ENCODE results near the gene ZFYVE28.
"Not testable (repeated sequence)": the region's sequence is repeated elsewhere in the genome, so short reads cannot be mapped to it uniquely, and the experiment has no call there.

ZFYVE28 gene

DNA sequence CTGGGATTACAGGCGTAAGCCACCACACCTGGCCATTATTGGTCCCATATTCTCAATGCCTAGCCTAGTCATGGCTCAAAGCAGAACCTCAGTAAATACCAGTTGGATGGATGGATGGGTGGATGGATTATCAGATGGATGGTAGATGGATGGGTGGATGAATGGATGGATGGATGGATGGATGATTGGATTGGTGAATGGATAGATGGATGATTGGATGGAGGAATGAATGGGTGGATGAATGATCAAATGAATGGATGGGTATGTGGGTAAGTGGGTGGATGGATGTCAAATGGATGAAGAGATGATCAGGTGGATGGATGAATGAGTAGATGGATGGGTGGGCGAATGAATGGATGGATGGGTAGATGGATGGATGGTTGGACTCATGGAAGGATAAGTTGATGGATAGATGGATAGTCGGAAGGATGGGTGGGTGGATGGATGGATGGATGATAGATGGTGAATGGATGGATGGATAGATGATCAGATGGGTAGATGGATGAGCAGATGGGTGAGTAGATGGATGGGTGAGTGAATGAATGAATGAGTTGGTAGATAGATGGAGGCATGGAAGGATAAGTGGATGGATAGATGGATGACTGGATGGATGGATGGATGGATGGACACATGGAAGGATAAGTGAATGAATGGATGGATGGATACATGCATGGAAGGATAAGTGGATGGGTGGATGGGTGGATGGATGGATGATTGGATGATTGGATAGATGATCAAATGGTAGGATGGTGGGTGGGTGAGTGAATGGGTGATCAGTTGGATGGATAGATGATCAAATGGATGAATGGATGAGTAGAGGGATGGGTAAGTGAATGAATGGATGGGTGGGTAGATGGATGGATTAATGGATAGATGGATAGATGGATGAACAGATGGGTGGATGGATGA is 28.5 kb upstream of the ZFYVE28 start:
- no peak for DNase-seq (ENCODE audit: low spot score)

DNA sequence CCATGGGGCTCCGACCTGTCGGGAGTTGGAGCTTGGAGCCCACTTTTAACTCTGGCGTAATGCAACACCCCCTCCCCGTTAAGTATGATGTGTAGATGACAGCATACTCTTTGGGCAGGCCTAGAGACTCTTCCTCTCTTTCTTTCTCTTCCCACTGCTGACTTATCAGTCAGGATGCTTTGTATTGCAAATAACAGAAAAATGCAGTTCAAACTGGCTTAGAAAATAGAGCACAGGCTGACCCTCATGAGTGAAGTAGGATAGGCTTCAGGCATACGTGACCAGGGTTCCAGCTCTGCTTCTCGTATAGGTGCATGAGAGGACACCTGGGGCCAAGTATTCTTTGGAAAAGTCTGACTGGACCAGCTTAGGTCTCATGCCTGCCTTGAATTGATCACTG is 27.1 kb upstream of the ZFYVE28 start:
- no peak for DNase-seq (ENCODE audit: low spot score)

- DNase-seq (ENCODE audit: low spot score) = no peak
Measured at GRCh38 chr4:2445130-2445529, 26.7 kb upstream of the ZFYVE28 start.

- DNase-seq (ENCODE audit: low spot score) = no peak
Measured at GRCh38 chr4:2443956-2444740, 25.7 kb upstream of the ZFYVE28 start.

- no peak for DNase-seq (ENCODE audit: low spot score)
Measured at GRCh38 chr4:2443061-2443730, 24.8 kb upstream of the ZFYVE28 start.

GRCh38 chr4:2442175-2442993 is 23.9 kb upstream of the ZFYVE28 start:
- no peak for DNase-seq (ENCODE audit: low spot score)

DNA sequence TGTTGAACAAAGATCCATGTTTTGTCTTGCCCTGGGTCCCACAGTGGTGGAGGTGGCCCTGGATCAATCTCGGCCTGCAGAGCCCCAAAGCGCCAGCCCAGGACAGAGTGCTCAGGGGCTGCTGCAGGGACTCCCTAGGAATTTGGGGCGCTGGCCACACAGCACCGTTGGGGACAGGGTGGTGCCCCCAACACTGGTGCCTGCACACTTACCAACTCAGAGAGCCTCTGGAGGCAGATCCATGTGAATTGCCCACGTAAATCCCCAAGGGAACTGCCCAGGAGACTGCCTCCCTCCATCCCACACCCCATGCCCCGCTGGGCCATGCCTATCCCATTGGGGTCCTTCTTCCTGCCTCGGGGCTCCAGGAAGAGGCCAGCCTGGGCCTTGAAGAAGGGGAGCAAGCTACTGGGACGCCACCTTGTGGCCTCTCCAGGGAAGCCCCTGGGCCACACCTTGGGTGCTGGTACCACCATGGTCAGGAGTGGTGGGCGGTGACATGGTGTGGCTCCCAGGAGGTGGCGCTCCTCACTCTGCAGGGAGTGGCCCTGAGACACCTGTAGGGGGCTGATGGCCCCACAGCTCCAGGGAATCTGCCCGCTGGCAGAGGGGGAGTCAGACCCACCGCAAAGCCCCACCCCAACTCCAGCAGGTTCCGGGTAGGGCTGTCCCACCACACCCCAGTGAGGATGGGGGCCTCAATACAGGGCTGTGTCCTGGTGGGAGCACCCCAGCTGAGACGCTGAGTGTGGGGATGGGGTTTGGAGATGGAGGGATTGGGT is 23.1 kb upstream of the ZFYVE28 start:
- peak; percentile 64 for DNase-seq (ENCODE audit: low spot score)

- no peak for DNase-seq (ENCODE audit: low spot score)
Measured at GRCh38 chr4:2438822-2439718, 20.6 kb upstream of the ZFYVE28 start.

DNA sequence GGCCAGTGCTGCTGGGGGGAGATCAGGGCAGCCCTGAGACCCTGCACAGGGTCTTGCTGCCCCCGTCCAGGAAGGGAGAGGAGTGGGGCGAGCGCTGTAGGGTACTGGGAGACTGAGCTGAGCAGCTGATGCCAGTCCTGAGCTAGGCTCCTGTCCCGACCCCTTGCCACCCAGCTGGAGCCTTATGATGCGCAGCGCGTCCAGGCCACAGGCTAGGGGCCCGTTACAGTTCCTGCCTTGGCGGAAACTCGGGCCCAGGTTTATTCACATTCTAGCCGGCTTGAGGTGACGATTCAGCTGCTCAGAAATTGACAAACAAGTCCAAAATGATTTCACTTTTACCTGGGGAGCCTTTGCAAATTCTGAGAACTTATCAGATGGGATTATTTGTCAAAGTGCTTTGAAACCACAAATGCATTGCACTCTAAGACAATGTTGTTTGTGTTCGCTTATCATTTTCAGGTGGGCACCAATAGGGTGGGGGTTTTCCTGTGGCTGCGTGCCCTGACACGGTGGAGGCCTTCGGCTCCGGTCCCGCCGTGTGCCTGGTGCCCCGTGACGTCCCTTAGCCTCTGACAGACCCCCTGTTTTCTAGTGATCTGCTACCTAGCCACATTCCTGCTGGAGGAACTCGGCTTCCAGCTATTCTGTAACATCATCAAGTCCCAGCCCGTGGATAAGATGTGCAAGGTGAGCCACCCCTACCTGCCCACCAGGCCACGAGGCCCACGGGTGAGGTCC is 19.2 kb upstream of the ZFYVE28 start:
- no peak for DNase-seq (ENCODE audit: low spot score)

GRCh38 chr4:2436761-2437474 is 18.5 kb upstream of the ZFYVE28 start:
- no peak for DNase-seq (ENCODE audit: low spot score)

DNA sequence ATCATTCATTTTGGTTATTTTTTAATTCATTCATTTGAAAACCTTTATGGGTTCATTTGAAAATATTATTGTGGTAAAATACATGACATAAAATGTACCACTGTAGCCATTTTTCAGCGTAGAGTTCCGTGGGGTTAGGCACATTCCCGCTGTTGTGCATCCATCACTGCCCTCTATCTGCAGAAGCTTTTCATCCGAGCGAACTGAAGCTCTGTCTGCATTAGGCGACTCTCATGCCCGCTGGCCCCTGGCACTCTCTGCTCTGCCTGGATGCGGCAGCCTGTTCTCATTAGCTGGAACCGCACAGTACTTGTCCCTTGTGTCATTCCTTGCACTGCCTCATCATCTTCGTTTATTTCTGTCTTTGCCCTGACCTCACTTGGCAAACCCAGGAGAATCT is 17.9 kb upstream of the ZFYVE28 start:
- DNase-seq (ENCODE audit: low spot score) = peak; percentile 63

DNA sequence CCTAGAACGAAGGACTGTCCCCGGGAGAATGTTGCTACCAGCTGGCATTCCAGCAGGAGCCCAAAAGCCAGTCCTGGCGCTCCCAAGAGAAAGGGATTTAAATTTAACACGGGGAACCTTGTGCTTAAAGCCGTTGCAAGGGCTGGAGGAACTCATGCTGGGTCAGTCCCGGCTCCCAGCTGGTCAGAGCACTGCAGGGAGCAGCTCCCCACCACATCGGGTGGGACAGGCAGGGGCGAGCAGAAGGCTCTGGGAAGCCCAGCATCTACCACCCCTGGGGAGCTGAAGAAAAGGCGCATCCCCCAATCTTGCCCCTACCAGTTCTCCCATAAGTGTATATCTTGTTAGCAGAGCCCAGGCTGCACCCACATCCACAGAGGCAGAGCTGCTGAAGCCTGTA is 16.0 kb upstream of the ZFYVE28 start:
- DNase-seq (ENCODE audit: low spot score) = no peak

DNA sequence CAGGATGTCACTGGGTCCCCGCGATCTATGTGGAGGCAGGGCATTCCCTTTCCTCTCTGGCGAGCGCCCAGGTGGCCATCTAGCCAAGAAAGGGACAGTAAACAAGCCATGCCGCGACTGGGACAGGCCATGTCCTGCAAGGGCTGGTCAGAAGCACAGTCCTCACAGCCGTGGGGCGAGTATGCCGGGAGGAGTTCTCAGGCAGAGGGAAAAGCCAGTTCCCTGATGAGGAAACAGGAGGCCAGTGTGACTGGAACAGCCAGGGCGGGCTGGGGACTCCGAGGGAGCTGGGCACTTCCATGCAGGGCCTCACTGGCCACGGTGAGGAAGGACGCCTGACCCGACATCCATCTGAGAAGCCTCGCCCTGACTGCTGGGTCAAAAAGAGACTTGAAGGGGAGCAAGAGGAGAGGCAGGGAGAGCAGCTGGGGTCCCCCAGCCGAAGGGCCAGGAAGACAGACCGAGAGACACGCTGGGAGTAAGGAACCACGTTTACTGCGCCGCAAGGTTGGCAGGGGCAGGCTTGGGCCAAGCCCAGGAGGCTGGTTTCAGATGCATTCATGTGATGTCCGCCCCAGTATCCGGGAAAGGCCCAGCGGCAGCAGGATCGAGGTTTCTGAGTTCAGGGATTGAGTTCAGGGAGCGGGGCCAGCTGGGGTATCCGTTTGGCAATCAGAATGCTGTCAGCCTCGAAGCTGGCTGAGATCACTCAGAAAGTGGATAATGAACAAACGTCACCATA is 15.3 kb upstream of the ZFYVE28 start:
- DNase-seq (ENCODE audit: low spot score) = no peak

GRCh38 chr4:2432991-2433530 is 14.6 kb upstream of the ZFYVE28 start:
- DNase-seq (ENCODE audit: low spot score) = no peak

- DNase-seq (ENCODE audit: low spot score) = no peak
Measured at GRCh38 chr4:2432004-2432403, 13.6 kb upstream of the ZFYVE28 start.

- not testable (repeated sequence) for DNase-seq (ENCODE audit: low spot score)
Measured at GRCh38 chr4:2429945-2430757, 11.7 kb upstream of the ZFYVE28 start.

Data from AG08395 (cell line).